B cell (primary cell): Measurements from ENCODE around the gene INAFM2. TPM values are rescaled to one million over a fixed set of nuclear protein-coding genes. Genes with fewer than 3 reads are reported as not detected.

Experiments used
- ATAC-seq: fragments of 200-7000 bp; cut with Tn5 transposase; one replicate; pipeline ENCODE4 v1.10.0; 2021; ENCODE audit warnings: low read depth, mild to moderate bottlenecking, moderate number of reproducible peaks, moderate library complexity
- CTCF ChIA-PET: fragments of 350-600 bp; sonication (Branson Sonifier 250); formaldehyde crosslinking; loops from one replicate; lab custom pipeline; 2021; ENCODE audit warnings: antibody characterized with exemption, inconsistent platforms; lab: Charles Lee
- POLR2A ChIA-PET: fragments of 350-600 bp; sonication (Branson Sonifier 250); formaldehyde crosslinking; loops from one replicate; lab custom pipeline; 2021; ENCODE audit warnings: antibody characterized with exemption; lab: Charles Lee
- DNase-seq: peaks from one replicate; pipeline ENCODE4 v3.0.0; 2013
- H2AFZ ChIP-seq: 2 replicates; pipeline ENCODE4 v1.6.1; 2012; ENCODE audit warnings: mild to moderate bottlenecking, low read depth, low read length; ENCODE audit not compliant: insufficient read depth, poor library complexity, severe bottlenecking
- H3K27ac ChIP-seq, 2 donors: 1 replicate in 1 of 2; 2 replicates in 1 of 2; pipeline ENCODE4 v1.5.1; 2012 to 2013; ENCODE audit warnings: low read length in 2 of 2, mild to moderate bottlenecking in 2 of 2, moderate library complexity in 1 of 2
- H3K27me3 ChIP-seq, 4 experiments: fragments of 200-600 bp in 1 of 4; sonication (generic) in 1 of 4; replicated peaks in 1 of 4; 1 replicate in 2 of 4; 2 replicates in 2 of 4; pipeline versions ENCODE4 v1.6.1 to v1.7.0; 2013 to 2016; ENCODE audit warnings: low read length in 3 of 4, mild to moderate bottlenecking in 2 of 4, mixed read lengths in 1 of 4, moderate library complexity in 1 of 4; ENCODE audit not compliant: insufficient read depth in 4 of 4, control insufficient read depth in 3 of 4; ENCODE audit errors: control extremely low read depth in 1 of 4
- H3K36me3 ChIP-seq, 2 experiments: replicated peaks in 1 of 2; 1 replicate in 1 of 2; 2 replicates in 1 of 2; pipeline versions ENCODE4 v1.6.1 to v1.7.1; 2013; ENCODE audit warnings: low read length in 1 of 2; ENCODE audit not compliant: insufficient read depth in 2 of 2, control insufficient read depth in 1 of 2; ENCODE audit errors: control extremely low read depth in 1 of 2, extremely low read depth in 1 of 2
- H3K4me1 ChIP-seq, 2 donors: fragments of 200-600 bp in 1 of 2; sonication (generic) in 1 of 2; 1 replicate in 1 of 2; 2 replicates in 1 of 2; pipeline versions ENCODE4 v1.5.1 to v1.6.1; 2013 to 2017; ENCODE audit warnings: low read length in 2 of 2; ENCODE audit not compliant: control insufficient read depth in 2 of 2, insufficient read depth in 2 of 2
- H3K4me2 ChIP-seq: replicated peaks from 2 replicates; pipeline ENCODE3; 2012; ENCODE audit warnings: mild to moderate bottlenecking, low read depth, low read length; ENCODE audit not compliant: poor library complexity, severe bottlenecking
- H3K4me3 ChIP-seq, 5 experiments: fragments of 200-600 bp in 1 of 5; sonication (generic) in 1 of 5; 1 replicate in 3 of 5; 2 replicates in 2 of 5; pipeline versions ENCODE4 v1.5.1 to v1.7.0; 2011 to 2016; ENCODE audit warnings: low read length in 4 of 5, mild to moderate bottlenecking in 4 of 5, low read depth in 2 of 5, control low read depth in 1 of 5, moderate library complexity in 1 of 5; ENCODE audit not compliant: insufficient read depth in 1 of 5; ENCODE audit errors: control extremely low read depth in 1 of 5, extremely low read depth in 1 of 5
- H3K79me2 ChIP-seq: fragments of 200-600 bp; sonication (generic); one replicate; pipeline ENCODE4 v1.6.0; 2016; ENCODE audit warnings: low read length; ENCODE audit not compliant: control insufficient read depth, insufficient read depth
- H3K9ac ChIP-seq: fragments of 200-600 bp; sonication (generic); 2 replicates; pipeline ENCODE4 v1.6.1; 2017; ENCODE audit warnings: mild to moderate bottlenecking, low read length, moderate library complexity
- H3K9me3 ChIP-seq, 3 donors: one replicate each; pipeline versions ENCODE4 v1.6.1 to v1.7.1; 2013; ENCODE audit warnings: low read length in 2 of 3; ENCODE audit not compliant: control insufficient read depth in 2 of 3, insufficient read depth in 1 of 3; ENCODE audit errors: control extremely low read depth in 1 of 3
- H4K20me1 ChIP-seq: 2 replicates; pipeline ENCODE4 v1.6.0; 2012; ENCODE audit warnings: mild to moderate bottlenecking, low read length; ENCODE audit not compliant: insufficient read depth, control insufficient read depth, poor library complexity, severe bottlenecking
- H3K27ac Mint-ChIP-seq: one replicate; pipeline ENCODE4 v1.8.0; 2021; ENCODE audit warnings: mixed read lengths
- H3K27me3 Mint-ChIP-seq: one replicate; pipeline ENCODE4 v1.8.0; 2021; ENCODE audit warnings: mixed read lengths
- H3K4me1 Mint-ChIP-seq: one replicate; pipeline ENCODE4 v1.8.0; 2021; ENCODE audit warnings: mixed read lengths
- H3K4me3 Mint-ChIP-seq: one replicate; pipeline ENCODE4 v1.8.0; 2021; ENCODE audit warnings: mixed read lengths
- H3K9me3 Mint-ChIP-seq: one replicate; pipeline ENCODE4 v1.8.0; 2022; ENCODE audit warnings: mixed read lengths; ENCODE audit not compliant: insufficient read depth
- CTCF ChIP-seq: fragments of 200-600 bp; IDR thresholded peaks from one replicate; pipeline ENCODE4 v1.8.0; 2022; ENCODE audit warnings: antibody characterized with exemption, mild to moderate bottlenecking
- EZH2 ChIP-seq: IDR thresholded peaks from 2 replicates; pipeline ENCODE4 v1.6.1; 2012; ENCODE audit warnings: borderline replicate concordance, low read depth, mild to moderate bottlenecking, moderate library complexity, low read length; ENCODE audit not compliant: insufficient read depth, poor library complexity, severe bottlenecking
- WGBS: methylation state at CpG from one replicate; pipeline ENCODE4 v1.1.5; 2013; ENCODE audit warnings: missing lambda C conversion rate; ENCODE audit not compliant: insufficient coverage; 5-methylcytosine and 5-hydroxymethylcytosine counted together
- intact Hi-C: fragments of 100-400 bp; cut with micrococcal nuclease; formaldehyde crosslinking; loops from one replicate; pipeline ENCODE4 v1.10.0; 2022
- polyA plus RNA-seq: library from polyadenylated mRNA; depleted of rRNA; stranded (reverse); fragments of >200 nt; gene quantifications from 2 replicates; pipeline ENCODE4 v1.2.3, GENCODE V29; 2012
- total RNA-seq, 2 donors: library from RNA; stranded (reverse); fragments of 120-200 nt in 1 of 2; gene quantifications; 1 replicate in 1 of 2; 2 replicates in 1 of 2; pipeline versions ENCODE4 v1.2.3 to v1.2.4, GENCODE V29; 2013 to 2022

Gene INAFM2
- total and polyA plus RNA-seq, 2 donors (not counting 1 experiment from before 2014, with no cell fraction given): 3.0 to 7.0 TPM

- CTCF ChIA-PET: no interaction called here
- peaks cover 47% of the 10 kb centered on the region for H4K20me1 ChIP-seq
- TF ChIP-seq CTCF (no peak), EZH2 (no peak)
These were observed 38.1 kb downstream of the INAFM2 start for GRCh38 chr15:40361640-40362039.

GRCh38 chr15:40363611-40364010 is 40.1 kb downstream of the INAFM2 start:
- no peak for ATAC-seq
- H3K9ac ChIP-seq: no peak overlapping the region
- intact Hi-C loops: no loop called here

More at GRCh38 chr15:40361640-40362039, 38.1 kb downstream of the INAFM2 start:
- no peaks in the 10 kb centered on the region for H3K9me3 ChIP-seq
- POLR2A ChIA-PET: no interaction called here
- no peak overlapping the region for H3K4me2 ChIP-seq
- H3K4me3 ChIP-seq: no peak overlapping the region
- H3K9ac ChIP-seq: no peak overlapping the region
- ATAC-seq (no peak), DNase-seq (no peak)
- intact Hi-C loops: no loop called here
- H3K79me2 ChIP-seq: peaks cover 33% of the 10 kb centered on the region
- H2AFZ ChIP-seq: no peak overlapping the region
- H3K4me1 Mint-ChIP-seq: peaks cover 22% of the 10 kb centered on the region
- H3K27ac ChIP-seq: no peak overlapping the region
- H3K27ac Mint-ChIP-seq: no peak overlapping the region
- H3K36me3 ChIP-seq: peaks cover 0 to 7% of the 10 kb centered on the region in 2 experiments
- H3K9me3 Mint-ChIP-seq: no peaks in the 10 kb centered on the region
- H3K4me1 ChIP-seq: peaks cover 8 to 19% of the 10 kb centered on the region in 2 donors
- no peak overlapping the region for H3K4me3 Mint-ChIP-seq
- peaks cover 0 to 4% (median 0%) of the 10 kb centered on the region in 4 experiments for H3K27me3 ChIP-seq
- H3K27me3 Mint-ChIP-seq: peaks cover 6% of the 10 kb centered on the region
- WGBS: 86% methylated on average over 2 of the region's 2 CpGs

More at GRCh38 chr15:40363611-40364010, 40.1 kb downstream of the INAFM2 start:
- peaks cover 35% of the 10 kb centered on the region for H3K79me2 ChIP-seq
- no peak overlapping the region for H3K4me3 ChIP-seq
- no peak for DNase-seq
- no peaks in the 10 kb centered on the region for H3K9me3 ChIP-seq
- no peak overlapping the region for H3K4me2 ChIP-seq
- ChIA-PET POLR2A (no interaction called here), CTCF (interaction anchor here (0.7 kb wide), 1 partner anchor 50 kb away, joined by 3 read pairs; no protein-coding TSS in a partner anchor)
- no peak overlapping the region for H3K27ac ChIP-seq
- no peak for TF ChIP-seq EZH2
- TF ChIP-seq CTCF: no peak
- Mint-ChIP-seq H3K27ac (no peak overlapping the region), H3K4me1 (peaks cover 25% of the 10 kb centered on the region), H3K4me3 (no peak overlapping the region), H3K27me3 (no peaks in the 10 kb centered on the region), H3K9me3 (no peaks in the 10 kb centered on the region)
- peaks cover 0 to 7% of the 10 kb centered on the region in 2 experiments for H3K36me3 ChIP-seq
- peaks cover 47% of the 10 kb centered on the region for H4K20me1 ChIP-seq
- H3K27me3 ChIP-seq: no peaks in the 10 kb centered on the region
- WGBS: 99% methylated on average over 7 of the region's 8 CpGs
- H2AFZ ChIP-seq: no peak overlapping the region
- peaks cover 18 to 29% of the 10 kb centered on the region in 2 donors for H3K4me1 ChIP-seq
